NCI-H2196 treated with DMSO at 0.1 percent for 48 hours (cell line): ENCODE data around the gene CDH26.
A peak's percentile ranks its signal among the peaks of the same experiment; 100 is the strongest.
"Not testable (repeated sequence)": the region's sequence is repeated elsewhere in the genome, so short reads cannot be mapped to it uniquely, and the experiment has no call there.

Source experiments
- DNase-seq: peaks from one replicate; lab custom pipeline; 2025; ENCODE audit not compliant: unreplicated experiment; lab: John Stamatoyannopoulos, UW

Gene CDH26

DNA sequence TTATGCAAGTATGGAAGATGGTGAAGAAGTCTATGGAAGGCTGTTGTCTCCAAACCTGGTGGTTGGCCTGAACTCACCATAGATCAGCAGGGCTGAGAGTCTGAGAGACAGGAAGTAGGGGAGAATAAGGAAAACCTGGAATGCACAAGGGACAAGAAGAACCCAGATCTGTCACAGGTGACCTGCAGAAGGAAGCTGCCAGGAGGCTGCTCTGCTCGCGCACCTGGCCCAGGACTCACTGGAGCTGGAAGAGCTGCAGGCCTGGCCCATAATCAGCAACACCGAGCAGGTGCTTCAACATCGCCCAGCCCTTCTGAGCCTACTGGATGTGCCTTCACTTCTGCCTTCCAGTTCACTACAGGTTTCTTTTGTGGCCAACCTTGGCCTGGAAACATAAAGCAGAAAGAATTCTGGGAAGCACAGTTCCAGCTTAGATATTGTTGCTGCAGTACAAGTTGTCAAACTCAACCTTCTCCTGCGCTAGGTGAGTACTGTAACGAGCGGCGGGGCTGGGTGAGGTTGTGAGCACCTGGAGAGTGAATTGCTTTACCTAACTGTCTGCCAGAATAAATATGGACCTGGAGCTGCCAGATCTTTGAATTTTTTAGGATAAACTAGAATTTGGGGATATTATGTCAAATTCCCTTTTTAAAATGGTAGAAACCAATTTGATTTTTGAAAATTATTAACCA is 82.4 kb downstream of the CDH26 start:
- DNase-seq: peak; percentile 18

- not testable (repeated sequence) for DNase-seq
Observed at GRCh38 chr20:60041436-60042165, 83.4 kb downstream of the CDH26 start.

- DNase-seq: no peak
Observed at GRCh38 chr20:60043435-60043834, 85.2 kb downstream of the CDH26 start.

DNA sequence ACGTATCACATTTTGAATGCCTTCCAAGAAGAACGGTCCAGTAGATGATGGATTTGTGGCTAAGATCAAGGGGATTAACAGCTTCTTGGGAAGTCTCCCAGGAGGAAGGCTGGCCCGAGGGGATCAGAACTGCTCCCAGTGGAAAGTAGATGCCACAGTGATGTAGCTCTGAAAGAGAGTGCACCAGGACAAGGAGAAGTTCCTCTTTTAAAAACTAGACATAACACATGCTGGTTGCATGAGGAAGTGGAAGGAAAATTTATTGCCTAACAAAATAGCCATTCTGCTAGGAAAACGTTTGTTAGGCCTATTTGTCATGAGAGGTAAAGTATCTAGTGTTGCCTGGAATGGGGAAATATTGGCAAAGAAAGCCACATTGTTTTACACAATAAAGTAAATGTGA is 87.8 kb downstream of the CDH26 start:
- no peak for DNase-seq

DNA sequence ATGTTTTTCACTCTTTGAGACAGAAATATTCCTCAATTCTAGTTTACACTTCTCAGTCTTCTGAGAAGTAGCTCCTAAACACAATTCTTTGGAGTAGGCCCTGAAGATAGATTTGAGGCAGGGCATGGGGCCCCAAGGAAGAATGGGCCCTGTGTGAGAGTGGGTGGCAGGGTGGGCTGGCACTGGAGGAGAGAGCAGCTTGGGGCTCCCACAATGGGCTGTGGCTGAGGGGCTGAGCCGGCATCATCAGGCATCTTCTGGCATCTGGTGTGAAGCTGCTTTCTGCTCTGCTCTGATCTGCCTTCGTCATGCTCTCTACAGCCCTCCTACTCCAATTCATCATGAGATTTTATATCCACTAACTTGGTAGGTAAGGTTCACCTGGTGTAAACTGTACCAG is 88.2 kb downstream of the CDH26 start:
- no peak for DNase-seq

DNA sequence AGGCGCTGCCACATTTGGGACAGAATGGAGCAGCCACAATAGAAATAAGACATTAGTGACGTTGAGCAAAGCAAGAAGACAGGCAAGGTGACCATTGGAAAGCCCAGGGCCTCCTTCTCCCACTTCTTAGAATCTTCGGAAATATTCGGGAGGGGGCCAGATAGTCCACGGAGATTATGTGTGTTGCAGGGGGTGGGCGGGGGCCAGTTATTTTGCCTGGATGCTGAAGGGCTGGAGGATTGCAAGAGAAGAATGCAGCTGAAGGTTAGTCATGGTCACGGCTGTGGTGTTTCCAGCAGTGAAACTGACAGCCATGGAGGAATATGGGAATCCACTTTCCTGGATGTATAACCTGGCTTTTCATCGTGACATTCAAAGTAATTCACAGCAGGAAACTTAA is 88.6 kb downstream of the CDH26 start:
- no peak for DNase-seq

DNA sequence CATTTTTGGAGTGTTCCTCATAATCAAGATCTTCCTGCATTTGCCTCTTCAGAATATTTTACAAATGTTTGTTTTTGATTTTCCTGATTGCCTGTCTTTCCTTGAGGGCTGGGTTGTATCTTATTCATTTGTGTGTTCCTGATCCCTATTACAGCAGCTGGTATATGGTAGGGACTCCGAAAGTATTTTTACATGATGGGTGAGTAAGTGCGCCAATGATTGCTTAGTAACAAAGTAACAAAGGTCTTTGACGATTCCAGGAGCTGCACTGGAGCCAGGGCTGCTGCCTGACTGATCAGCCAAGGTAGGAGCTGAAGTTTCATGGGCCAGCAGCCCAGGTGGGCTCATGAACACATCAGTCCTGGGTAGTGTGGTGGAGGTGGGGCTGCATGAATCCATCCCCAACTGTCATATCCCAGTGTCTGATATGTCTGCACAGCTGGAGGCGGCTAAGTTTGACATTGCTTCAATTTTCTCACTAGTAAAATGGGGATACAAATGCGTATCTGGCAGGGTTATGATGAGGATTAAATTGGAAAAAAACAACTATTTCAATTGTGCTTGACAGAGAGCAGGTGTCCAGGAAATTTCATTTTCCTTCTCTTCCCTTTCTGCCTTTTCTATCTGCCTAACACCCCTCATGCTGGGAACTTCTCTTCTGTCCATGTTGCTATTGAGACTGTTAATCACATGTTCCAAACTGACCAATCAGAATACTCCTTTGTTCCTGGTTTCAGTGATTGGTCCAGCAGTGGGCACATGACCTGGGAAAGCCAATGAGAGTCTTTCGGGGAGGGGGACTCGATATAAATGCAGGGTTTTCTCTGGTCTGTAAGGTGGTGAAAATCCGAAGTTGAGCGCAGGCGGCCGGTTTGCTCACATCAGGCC is 90.7 kb downstream of the CDH26 start:
- no peak for DNase-seq

GRCh38 chr20:60049601-60050000 is 91.4 kb downstream of the CDH26 start:
- no peak for DNase-seq

DNA sequence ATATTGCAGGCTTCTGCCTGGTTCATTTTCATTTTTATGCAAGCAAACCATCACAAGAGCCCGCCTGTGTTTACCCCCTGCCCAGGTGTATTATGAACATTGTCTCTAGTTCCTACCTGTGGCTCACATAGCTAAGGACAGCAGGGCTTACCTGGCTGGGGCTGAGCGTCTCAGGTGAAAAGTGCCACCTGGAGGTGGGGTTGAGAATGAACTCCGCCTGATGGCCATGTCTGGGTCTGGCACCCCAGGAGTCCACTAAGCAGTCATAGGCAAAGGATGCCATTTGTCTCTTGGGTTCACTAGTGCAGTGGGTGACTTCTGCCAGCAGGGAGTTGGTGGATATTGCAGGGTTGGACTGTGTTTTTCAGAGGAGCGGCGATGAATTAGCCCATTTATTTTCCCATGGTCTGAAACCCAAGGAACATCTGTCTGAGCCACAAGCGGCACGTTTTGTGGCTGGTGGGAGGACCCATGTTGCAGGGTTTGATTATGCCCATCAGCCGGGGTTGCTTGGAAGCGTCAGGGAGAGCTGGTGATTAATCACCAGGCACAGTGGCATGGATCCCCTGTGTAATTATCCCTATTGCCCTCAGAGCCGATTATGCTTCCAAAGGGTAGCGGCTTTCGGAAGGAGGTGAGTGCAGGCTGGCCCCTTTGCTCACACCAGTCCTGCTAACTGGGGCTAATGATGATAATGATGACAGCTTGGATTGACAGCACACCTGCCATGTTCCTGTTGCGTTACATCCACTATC is 92.1 kb downstream of the CDH26 start:
- no peak for DNase-seq

- DNase-seq: no peak
Observed at GRCh38 chr20:60051911-60052310, 93.7 kb downstream of the CDH26 start.

- no peak for DNase-seq
Observed at GRCh38 chr20:60052322-60052721, 94.1 kb downstream of the CDH26 start.

DNA sequence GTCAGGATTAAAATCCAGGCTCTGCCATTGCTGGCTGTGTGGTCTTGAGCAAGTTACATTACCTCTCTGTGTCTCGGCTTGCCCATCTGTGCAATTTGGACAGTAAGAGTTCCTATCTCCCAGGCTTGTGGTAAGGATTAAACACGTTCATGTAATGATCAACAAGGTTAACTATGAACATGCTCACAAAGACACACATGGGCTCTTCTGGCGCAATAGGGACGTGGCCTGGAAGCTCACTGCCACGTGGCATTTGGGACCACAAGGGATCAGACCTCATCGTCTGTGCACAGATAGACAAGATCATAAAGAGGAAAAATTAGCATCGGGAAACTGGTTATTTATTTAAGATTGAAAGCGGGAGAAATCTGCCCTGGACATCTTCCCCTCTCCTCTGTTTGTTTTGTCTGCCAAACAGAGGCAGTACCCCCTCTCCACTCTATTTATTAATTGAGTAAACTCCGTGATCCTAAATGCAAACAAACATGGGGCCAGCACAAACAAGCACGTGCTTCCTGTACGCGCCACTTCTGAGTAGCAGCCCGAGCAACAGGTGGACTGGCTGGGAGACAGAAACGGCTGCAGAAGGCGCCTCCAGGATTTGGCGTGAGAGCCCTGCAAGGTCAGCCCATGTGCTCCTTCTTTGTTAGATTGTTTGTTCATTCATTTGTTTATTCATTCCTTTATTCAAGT is 95.0 kb downstream of the CDH26 start:
- DNase-seq: peak; percentile 97

GRCh38 chr20:60053818-60054190 is 95.6 kb downstream of the CDH26 start:
- DNase-seq: no peak

DNA sequence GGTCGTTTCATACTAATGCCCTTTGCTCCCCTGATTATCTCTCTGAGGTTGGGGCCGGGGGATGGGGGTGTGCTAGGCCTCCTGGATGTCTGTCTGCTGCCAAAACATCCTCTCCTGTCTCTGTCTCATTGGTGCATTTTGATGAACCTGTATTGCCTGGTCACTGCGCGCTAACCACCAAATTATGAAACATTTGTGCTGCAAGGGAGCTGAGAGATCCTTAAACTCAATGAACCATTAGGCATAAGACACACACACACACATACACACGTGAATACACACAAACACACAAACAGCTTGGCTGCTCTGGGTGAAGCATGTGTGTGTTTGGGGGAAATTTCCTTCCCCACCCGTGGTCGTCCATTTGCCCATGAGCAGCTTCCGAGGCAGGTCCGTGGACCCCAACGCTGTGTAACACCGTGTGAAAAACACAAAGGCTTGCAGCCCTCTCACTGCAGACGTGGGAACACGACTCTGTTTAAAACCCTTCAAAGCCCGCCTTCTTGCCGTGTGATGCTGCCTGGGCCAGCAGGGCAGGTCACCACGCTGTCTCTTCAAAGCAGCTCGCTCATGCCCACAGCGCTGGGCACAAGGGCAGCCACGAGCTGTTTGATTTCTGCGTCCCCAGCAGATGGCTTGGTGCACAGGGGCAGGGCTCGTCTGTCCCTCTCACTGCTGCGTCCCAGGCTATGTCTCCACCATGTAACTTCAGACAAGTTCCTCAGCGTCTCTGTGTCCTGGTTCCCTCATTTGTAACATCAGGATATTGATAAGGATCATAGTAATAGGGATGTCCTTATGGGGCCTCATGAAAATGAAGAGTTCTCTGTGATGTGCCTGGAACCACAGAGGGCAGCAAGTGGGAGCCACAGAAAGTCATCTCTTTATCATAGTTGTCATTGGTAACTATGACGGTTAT is 96.8 kb downstream of the CDH26 start:
- DNase-seq: no peak

DNA sequence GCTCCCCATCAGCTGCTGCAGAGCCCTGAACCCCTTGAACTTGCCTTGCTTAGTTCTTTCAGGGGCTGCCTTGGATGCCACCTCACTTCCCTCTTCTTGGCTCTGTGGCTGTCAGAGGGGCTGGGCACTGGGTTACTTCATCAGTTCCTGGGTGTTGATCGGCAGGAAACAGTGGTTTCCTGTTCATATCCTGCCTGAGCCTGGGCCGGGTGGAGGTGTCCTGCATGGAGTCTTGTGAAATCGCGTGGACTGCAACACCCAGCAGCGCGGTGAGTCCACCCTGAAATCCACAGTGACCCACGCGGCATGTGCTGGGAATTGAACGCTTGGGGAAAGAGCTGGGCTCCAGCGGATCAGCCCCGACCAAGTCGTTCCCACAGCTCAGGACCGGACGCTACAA is 97.5 kb downstream of the CDH26 start:
- no peak for DNase-seq

DNA sequence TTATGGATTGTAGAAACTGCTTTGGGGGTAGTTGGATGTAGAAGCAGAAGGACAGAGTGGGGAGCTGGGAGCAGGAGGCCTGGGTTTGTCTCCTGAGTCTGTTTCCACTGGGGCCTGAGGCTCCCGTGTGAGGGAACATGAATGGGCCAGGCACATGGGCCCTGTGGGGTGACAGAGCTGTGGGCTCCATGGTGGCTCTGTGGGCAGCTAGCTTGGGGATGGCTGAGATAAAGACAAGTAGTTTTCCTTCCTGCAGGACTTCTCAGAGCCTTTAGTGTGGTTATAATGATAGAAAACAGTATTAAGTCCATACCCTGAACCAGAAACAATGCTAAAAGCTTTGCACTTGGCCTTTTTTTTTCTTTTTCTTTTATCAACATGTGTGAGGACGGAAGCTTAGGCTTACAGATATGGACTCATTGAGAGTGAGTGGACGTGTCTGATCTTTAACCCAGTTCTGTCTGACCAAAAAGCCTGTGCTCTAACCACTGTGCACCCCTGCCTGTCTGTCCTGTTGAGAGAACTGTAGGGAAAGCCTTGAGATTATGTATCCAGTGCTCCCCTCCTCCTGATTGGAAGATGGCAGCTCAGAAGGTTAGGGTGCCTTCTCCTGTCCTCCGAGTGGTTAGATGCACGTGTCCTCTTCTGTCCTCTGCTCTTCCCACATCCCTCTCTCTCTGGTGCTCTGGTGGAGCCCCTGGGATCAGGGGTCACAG is 98.3 kb downstream of the CDH26 start:
- DNase-seq: no peak

- peak; percentile 81 for DNase-seq
Observed at GRCh38 chr20:60057123-60057865, 99.1 kb downstream of the CDH26 start.
